Suprapubic skin (tissue), 4 donors: Measurements from ENCODE around the gene PDILT. TPM values are rescaled to one million over a fixed set of nuclear protein-coding genes. Genes with fewer than 3 reads are reported as not detected.

ENCODE experiments used
- DNase-seq, 2 donors: peaks; one replicate each; pipeline ENCODE4 v3.0.0-alpha.2; 2019; ENCODE audit warnings: low spot score in 2 of 2
- H3K27ac ChIP-seq: fragments of 200-600 bp; sonication (generic); one replicate; pipeline ENCODE4 v1.5.1; 2019
- H3K27me3 ChIP-seq: fragments of 200-600 bp; sonication (generic); one replicate; pipeline ENCODE4 v1.5.1; 2019
- H3K36me3 ChIP-seq: fragments of 200-600 bp; sonication (generic); one replicate; pipeline ENCODE4 v1.5.1; 2019
- H3K4me1 ChIP-seq: fragments of 200-600 bp; sonication (generic); one replicate; pipeline ENCODE4 v1.5.1; 2019
- H3K4me3 ChIP-seq: fragments of 200-600 bp; sonication (generic); one replicate; pipeline ENCODE4 v1.5.1; 2019; ENCODE audit warnings: mild to moderate bottlenecking
- H3K9me3 ChIP-seq: fragments of 200-600 bp; sonication (generic); one replicate; pipeline ENCODE4 v1.5.1; 2019
- EP300 ChIP-seq: sonication (generic); formaldehyde crosslinking; IDR thresholded peaks from one replicate; pipeline ENCODE4 v1.6.1; 2017; ENCODE audit warnings: antibody characterized with exemption
- POLR2A ChIP-seq, 2 donors: fragments of 450-650 bp; IDR thresholded peaks; one replicate each; pipeline ENCODE4 v1.6.1; 2017; ENCODE audit warnings: antibody characterized with exemption in 2 of 2, mild to moderate bottlenecking in 2 of 2, moderate library complexity in 2 of 2
- POLR2AphosphoS5 ChIP-seq, 3 donors: sonication (generic); formaldehyde crosslinking; IDR thresholded peaks; one replicate each; pipeline ENCODE4 v1.6.1; 2017; ENCODE audit warnings: antibody characterized with exemption in 3 of 3
- WGBS: methylation state at CpG from one replicate; pipeline ENCODE4 v1.1.5; 2018; 5-methylcytosine and 5-hydroxymethylcytosine counted together
- total RNA-seq, 4 donors: library from RNA; depleted of rRNA; stranded (reverse); fragments of >200 nt; gene quantifications; one replicate each; pipeline ENCODE4 v1.1.0, GENCODE V29; 2016
- TF ChIP-seq, protein P1 (sequence below), 2 donors: fragments of 200-600 bp in 1 of 2; fragments of 450-650 bp in 1 of 2; sonication (generic) in 1 of 2; IDR thresholded peaks; one replicate each; pipeline ENCODE4 v1.5.1; 2016 to 2019; ENCODE audit warnings: antibody characterized with exemption in 2 of 2, mild to moderate bottlenecking in 1 of 2, moderate library complexity in 1 of 2

The PDILT gene
- total RNA-seq, 4 donors from 2014 or later, result not detected

DNA sequence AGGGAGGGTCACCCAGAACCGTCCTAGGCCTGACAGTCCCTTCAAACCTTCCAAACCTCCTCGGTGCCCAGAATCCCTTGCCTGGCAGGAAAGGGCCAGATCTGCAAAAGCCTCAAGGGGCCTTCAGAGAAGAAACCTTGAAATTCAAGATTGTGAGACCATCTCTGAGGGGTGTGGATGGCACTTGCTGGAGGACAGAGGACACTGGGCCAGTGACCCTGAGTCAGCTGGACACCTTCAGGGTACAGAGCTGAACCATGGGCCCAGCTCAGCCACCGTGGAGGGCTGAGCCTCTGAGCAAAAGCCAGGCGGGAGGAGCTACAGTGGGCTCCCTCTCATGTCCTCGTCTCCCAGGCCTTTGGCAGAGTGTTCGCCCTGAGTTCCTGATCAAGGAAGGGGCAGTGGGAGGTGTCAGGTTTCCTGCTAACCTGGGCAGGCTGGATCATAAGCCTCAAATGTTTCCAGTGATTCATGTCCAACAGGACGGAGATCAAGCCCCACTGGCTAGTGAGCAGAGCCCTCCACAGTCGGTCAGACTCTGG is 3.0 kb downstream of the PDILT start:
- no peaks in the 10 kb centered on the region for H3K4me1 ChIP-seq
- no peak for DNase-seq
- H3K27me3 ChIP-seq, result no peaks in the 10 kb centered on the region
- H3K4me3 ChIP-seq, result no peak overlapping the region
- no peak overlapping the region for H3K27ac ChIP-seq
- WGBS, result 66% methylated on average over 8 of the region's 8 CpGs
- no peaks in the 10 kb centered on the region for H3K9me3 ChIP-seq
- no peaks in the 10 kb centered on the region for H3K36me3 ChIP-seq
- TF ChIP-seq, protein P1, sequence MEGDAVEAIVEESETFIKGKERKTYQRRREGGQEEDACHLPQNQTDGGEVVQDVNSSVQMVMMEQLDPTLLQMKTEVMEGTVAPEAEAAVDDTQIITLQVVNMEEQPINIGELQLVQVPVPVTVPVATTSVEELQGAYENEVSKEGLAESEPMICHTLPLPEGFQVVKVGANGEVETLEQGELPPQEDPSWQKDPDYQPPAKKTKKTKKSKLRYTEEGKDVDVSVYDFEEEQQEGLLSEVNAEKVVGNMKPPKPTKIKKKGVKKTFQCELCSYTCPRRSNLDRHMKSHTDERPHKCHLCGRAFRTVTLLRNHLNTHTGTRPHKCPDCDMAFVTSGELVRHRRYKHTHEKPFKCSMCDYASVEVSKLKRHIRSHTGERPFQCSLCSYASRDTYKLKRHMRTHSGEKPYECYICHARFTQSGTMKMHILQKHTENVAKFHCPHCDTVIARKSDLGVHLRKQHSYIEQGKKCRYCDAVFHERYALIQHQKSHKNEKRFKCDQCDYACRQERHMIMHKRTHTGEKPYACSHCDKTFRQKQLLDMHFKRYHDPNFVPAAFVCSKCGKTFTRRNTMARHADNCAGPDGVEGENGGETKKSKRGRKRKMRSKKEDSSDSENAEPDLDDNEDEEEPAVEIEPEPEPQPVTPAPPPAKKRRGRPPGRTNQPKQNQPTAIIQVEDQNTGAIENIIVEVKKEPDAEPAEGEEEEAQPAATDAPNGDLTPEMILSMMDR (IDR thresholded peaks at IDR 0.05), result no peak
- TF ChIP-seq EP300 (no peak), POLR2A (IDR thresholded peaks at IDR 0.05) (no peak), POLR2AphosphoS5 (IDR thresholded peaks at IDR 0.05) (no peak)

DNA sequence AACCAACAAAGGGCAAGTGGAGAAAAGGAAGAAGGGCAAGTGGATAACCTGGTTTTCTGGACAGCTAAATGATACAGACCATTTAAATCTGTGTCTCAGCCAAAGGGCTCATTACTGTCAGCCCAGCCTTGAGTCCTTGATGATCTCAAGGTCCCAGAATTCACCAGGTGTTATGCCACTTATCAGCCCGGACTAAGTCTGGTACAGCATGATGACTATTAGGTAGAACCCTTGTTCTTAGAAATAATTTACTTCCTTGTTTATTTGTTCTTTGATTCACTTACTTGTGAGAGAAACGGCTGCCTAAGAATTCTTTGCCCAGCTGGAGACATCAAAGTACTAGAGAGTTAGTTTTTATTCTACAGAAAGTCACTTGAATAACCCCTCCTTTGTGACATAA is 3.5 kb downstream of the PDILT start:
- Histone ChIP-seq H3K27ac (no peak overlapping the region), H3K36me3 (no peaks in the 10 kb centered on the region), H3K4me3 (no peak overlapping the region), H3K9me3 (no peaks in the 10 kb centered on the region), H3K4me1 (no peaks in the 10 kb centered on the region), H3K27me3 (no peaks in the 10 kb centered on the region)
- TF ChIP-seq, protein P1 (IDR thresholded peaks at IDR 0.05), result no peak
- TF ChIP-seq EP300 (no peak), POLR2AphosphoS5 (IDR thresholded peaks at IDR 0.05) (no peak), POLR2A (IDR thresholded peaks at IDR 0.05) (no peak)
- 63% methylated on average over 2 of the region's 2 CpGs for WGBS
- DNase-seq, result no peak

DNA sequence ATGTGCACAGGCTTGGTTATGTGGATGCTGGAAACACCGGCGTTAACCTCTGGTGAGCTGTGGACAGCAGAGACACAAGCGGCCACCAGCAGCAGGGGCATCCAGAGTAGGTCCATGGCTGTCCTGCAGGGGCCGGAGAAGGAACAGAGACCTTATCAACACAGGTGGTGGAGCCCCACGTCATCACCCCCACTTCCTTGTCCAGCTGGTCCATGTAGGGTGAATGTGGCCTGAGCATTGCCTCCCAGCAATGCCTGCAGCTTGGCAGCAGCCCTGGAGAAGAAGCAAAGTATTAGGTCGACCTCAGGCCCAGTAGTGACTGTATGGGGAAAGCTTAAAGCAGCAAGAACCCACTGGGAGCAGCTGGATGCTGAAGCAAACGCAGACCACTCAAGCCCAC is 5.4 kb downstream of the PDILT start:
- no peak overlapping the region for H3K4me3 ChIP-seq
- no peak for TF ChIP-seq POLR2A (IDR thresholded peaks at IDR 0.05)
- no peak for TF ChIP-seq EP300
- TF ChIP-seq, protein P1 (IDR thresholded peaks at IDR 0.05), result no peak
- TF ChIP-seq POLR2AphosphoS5 (IDR thresholded peaks at IDR 0.05), result no peak
- no peaks in the 10 kb centered on the region for H3K4me1 ChIP-seq
- H3K9me3 ChIP-seq, result no peaks in the 10 kb centered on the region
- H3K36me3 ChIP-seq, result no peaks in the 10 kb centered on the region
- WGBS, result 83% methylated on average over 7 of the region's 7 CpGs
- no peak for DNase-seq
- no peak overlapping the region for H3K27ac ChIP-seq
- H3K27me3 ChIP-seq, result no peaks in the 10 kb centered on the region

DNA sequence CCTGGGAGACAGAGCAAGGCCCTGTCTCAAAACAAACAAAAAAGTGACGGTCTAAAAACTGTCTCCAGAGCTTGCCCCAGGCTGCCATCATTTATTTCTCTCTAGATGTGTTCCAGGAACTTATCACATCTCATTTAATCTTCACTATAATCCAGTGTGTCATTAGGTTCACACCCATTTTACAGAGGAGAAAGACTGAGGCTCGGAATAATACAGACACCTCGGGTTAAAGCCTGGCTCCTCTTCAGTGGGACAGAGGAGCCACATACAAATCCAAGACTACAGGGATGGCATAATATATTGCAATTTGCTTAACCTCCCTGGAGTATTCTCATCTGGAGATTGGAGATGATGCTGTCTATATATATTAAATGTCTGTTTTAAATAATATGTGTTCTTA is 5.9 kb downstream of the PDILT start:
- no peaks in the 10 kb centered on the region for H3K4me1 ChIP-seq
- H3K4me3 ChIP-seq, result no peak overlapping the region
- H3K36me3 ChIP-seq, result no peaks in the 10 kb centered on the region
- TF ChIP-seq EP300 (no peak), POLR2A (IDR thresholded peaks at IDR 0.05) (no peak)
- H3K9me3 ChIP-seq, result no peaks in the 10 kb centered on the region
- WGBS, result 85% methylated on average over 3 of the region's 3 CpGs
- no peak overlapping the region for H3K27ac ChIP-seq
- H3K27me3 ChIP-seq, result no peaks in the 10 kb centered on the region
- no peak for DNase-seq

DNA sequence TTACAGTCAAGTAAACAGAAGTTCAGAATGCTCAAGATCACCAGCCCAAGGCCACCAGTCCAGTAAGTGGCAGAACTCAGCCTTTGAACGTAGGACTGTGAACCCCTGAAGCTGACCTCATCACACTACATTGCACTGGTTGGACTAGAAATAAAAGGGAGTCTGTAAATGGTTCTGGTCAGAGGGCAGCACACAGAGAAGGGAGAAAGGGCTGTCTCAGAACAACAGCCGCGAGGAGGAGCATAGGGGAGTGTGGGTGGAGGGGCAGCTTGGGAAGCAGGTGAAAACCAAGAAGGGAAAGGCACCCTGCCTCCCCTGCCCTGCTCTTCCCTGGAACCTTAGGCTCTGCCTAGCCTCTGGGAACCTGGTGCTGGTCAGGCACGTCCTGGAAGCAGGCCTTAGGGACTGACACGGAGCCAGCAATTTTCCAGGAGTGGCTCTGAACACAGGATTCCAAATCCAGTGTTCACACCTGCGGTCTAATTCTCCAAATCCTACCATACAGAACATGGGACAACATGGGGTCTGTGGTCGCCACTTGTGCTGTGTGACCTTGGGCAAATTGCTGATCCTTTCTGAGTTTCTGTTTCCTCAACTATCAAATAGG is 7.0 kb downstream of the PDILT start:
- H3K4me1 ChIP-seq, result no peaks in the 10 kb centered on the region
- 81% methylated on average over 7 of the region's 7 CpGs for WGBS
- H3K27me3 ChIP-seq, result no peaks in the 10 kb centered on the region
- DNase-seq, result no peak
- TF ChIP-seq POLR2A (IDR thresholded peaks at IDR 0.05) (no peak), POLR2AphosphoS5 (IDR thresholded peaks at IDR 0.05) (no peak), EP300 (no peak)
- TF ChIP-seq, protein P1 (IDR thresholded peaks at IDR 0.05), result no peak
- H3K36me3 ChIP-seq, result no peaks in the 10 kb centered on the region
- H3K9me3 ChIP-seq, result no peaks in the 10 kb centered on the region
- H3K4me3 ChIP-seq, result no peak overlapping the region
- no peak overlapping the region for H3K27ac ChIP-seq
